ENCODE results near the gene HIRIP3.
"Not testable (repeated sequence)": the region's sequence is repeated elsewhere in the genome, so short reads cannot be mapped to it uniquely, and the experiment has no call there.

HIRIP3 gene

DNA sequence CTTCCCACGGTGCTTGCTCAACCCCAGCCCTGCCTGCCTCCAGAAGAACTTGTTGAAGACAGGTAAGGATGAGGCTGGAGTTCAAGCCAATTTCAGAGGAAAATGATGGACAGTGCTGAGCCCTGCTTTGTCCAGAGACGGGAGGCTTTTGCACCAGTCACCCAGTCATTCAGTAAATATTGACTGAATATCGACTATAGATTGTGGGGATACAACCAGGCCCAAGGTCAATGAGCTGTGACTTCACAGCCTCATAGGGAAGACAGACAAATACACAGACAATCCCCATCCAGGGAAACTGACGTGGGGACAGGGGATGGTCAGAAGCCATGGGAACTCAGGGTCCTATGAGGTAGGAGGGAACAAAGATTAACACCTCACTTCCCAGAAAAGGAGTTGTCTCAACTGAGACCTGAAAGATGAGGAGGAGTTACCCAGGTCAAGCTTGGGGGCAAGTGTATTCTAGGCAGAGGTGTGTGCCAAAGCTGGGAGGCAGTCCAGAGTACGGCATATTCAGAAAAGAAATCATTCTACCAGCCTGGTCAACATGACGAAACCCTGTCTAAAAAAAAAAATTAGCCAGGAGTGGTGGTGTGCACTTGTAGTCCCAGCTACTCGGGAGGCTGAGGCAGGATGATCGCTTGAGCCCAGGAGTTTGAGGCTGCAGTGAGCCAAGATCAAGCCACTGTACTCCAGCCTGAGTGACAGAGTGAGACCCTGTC, 21.3 kb upstream of the HIRIP3 start:
- no peak for DNase-seq

DNA sequence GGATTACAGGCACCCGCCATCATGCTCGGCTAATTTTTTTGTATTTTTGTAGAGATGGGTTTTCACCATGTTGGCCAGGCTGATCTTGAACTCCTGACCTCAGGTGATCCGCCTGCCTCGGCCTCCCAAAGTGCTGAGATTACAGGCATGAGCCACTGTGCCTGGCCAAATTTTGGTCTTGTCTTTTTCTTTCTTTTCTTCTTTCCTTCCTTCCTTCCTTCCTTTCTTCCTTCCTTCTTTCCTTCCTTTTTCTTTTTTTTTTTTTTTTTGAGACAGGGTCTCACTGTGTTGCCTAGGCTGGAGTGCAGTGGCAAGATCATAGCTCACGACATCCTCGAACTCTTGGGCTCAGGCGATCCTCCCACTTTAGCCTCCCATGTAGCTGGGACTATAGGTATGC, 20.0 kb upstream of the HIRIP3 start:
- not testable (repeated sequence) for DNase-seq

GRCh38 chr16:30012598-30012997, 17.2 kb upstream of the HIRIP3 start:
- DNase-seq, result not testable (repeated sequence)

GRCh38 chr16:30011714-30012504, 16.5 kb upstream of the HIRIP3 start:
- no peak for DNase-seq

GRCh38 chr16:30010844-30011713, 15.7 kb upstream of the HIRIP3 start, which contains the start of gene DOC2A:
TSS of gene DOC2A (minus strand) at chr16:30011027. CDS start at chr16:30010222, 805 bp downstream.
- DNase-seq, result no peak

DNA sequence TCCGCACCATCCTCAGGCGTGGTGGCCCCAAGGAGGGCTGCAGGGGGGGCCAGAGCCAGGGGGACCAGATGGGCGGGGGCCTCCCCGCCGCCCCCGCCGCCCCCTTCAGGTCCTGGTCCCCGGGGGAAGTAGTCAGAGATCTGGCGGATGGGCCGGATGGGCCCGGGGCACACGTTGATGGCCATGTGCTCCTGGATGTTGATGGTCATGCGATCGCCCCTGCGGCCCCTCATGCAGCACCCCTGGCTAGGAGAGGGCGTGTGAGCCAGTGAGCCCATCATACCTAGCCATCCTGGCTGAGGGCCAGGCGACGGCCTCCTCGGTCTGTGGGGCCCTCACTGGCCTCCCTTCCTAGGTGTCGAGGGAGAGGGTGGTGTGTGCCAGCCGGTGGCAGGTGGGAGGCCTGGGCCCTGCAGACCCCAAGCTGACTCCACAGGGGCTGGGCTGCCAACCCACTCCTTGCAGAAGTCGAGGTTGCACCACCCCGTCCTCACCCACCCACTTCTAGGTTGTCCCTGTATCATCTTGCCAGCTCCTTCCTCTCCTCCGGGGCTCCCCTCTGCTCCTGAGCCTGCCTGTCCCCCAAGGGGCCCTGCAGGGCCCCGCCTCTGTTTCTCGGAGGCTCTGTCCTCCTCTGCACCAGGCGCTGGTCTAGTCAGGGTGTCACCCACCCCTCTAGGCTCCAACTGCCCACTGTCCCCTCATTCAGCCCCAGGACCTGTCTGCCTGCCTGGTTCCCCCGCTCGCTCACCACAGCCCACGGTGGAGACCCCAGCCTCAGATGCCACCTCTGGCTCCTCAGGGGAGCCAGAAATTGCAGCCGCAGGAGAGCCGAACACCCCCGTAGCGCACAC, 14.8 kb upstream of the HIRIP3 start:
- DNase-seq, result no peak

- no peak for DNase-seq
Observed at GRCh38 chr16:30009085-30009862, 13.9 kb upstream of the HIRIP3 start.

- DNase-seq, result no peak
Observed at GRCh38 chr16:30007378-30007895, 12.0 kb upstream of the HIRIP3 start.

GRCh38 chr16:30006659-30007377, 11.4 kb upstream of the HIRIP3 start:
- no peak for DNase-seq

DNA sequence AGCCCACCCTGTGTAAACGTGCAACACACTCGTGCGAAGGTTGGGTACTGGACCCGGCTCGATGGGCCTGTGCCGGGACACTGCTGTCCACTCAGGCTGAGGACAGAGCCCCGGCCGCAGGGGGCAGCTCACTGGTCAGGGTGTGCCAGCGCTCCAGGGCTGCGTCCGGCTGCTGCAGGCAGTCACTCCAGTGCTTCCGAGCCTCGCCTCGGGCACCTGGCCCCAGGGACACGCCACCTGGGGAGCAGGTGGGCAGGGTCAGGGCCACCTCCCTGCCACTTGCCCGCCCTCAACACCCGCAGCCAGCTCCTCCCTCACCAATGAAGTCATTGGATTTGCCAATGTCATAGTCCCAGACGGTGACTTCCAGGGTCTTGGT, 10.7 kb upstream of the HIRIP3 start:
- DNase-seq, result no peak

DNA sequence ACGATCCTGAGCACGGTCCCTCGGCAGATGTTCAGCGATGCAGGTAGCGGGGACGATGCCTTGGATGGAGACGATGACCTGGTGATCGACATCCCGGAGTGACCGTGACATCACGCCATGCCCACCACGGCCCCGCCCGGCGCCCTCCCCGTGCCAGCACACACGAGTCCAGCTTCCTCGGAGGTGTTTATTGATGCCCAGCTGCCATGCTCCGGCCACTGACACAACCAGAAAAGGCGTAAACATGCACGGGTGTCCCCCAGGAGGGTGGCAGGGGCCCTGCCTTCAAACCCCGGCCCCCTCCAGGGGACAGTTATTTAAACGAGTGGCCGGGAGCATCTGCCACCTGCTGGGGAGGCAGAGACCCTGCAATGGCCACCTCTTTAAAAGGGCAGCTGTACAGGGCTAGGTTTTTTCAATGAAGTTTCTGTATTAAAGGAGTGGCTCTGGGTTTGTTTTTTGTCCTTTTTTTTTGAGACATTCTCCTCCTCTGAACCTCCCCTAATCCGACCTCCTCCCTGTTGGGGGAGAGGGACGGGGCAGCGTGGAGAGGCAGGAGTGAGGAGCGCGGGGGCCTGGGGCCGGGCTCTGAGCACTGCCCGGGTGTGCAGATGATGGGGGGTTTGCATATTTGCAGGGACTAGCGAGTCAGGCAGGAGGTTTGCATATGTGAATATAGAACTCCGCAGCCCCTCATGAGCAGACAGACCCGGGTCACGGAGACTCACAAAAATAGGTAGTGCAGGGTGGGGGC, 10.1 kb upstream of the HIRIP3 start:
- no peak for DNase-seq

DNA sequence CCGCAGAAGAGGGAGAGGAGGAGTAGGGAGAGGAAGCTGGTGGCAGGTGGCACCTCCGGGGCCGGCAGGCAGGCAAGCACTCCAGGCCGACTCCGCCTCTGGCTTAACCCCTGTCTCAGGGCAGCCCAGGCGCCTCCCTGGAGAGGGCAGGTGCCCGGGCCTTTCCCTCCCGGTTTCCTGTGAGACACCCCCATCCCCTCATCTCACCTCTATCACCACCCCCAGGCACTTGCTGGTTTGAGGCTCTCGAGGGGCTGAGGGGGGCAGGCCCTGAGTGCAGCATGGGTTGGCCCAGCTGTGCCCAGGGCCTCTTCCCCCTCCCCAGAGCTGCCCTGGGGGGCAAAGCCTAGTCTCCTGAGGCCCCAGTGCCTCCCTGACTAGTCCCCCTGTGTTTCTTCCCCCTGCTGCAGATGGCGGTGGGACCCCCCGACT, 9.4 kb upstream of the HIRIP3 start:
- no peak for DNase-seq

GRCh38 chr16:30004424-30004776, 9.0 kb upstream of the HIRIP3 start:
- DNase-seq, result no peak

DNA sequence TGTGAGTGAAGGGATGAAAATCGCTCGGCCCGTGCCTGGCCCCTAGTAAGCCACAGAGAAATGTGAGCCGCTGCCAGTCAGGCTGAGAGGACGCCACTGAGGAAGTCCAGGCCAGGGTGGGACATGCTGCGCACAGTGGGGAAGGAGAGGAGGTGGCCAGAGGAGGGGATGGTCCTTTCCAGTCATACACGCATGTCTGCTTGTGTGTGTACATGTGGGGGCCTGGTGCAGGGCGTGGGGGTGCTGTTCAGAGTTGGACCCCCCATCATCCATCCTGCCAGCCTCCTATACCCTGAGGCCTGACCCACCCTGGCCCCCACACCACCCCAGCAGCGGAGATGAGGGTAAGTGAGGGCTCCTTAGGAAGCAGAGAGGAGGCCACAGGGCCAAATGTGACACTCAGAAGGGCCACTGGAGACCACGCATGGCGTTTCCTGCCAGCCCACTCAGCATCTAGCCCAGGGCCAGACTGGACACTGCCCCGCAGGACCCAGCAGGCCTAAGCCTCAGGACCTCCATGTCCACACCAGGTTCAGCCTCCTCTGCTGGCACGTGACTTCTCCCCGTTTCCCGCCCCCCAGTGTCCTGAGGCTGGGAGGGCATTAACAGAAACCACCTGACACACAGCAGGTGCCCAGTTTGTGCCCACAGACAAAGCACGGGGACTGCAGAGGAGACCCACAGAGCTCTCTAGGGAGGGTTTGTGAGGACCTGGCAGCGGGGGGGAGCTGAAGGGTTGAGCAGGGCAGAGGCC, 8.4 kb upstream of the HIRIP3 start:
- no peak for DNase-seq

DNA sequence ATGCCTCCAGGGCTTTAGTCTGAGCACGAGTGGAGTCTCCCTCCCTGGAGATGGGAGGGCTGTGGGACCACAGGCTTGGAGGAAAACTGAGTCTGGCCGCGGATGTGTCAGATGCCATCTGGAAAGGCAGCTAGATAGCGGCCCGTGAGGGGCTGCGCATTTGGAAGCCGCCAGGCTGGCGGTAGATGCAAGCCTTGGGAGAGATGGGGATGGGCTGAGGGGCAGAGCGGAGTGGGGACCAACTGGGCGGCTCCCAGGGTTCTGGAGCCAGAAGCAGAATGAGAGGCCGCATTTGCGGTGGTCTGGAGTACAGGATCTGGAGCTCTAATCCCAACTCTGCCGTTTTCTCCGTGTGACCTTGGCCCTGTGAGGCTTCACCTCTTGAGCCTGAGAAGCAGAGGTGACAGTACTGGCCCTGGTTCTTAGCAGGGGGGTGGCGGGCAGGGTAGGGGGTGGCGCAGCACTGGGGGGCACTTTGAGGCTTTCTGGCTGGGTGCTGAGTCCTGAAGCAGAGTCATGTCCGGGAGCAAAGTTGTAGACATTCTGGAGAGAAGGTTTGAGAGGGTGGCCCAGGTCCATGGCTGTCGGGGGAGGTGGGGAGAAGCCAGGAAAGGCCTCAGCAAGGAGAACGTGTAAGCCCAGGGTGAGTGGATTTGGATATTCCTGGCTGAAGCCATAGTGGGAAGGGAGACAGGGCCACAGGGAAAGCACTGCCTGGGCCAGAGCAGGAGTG, 7.4 kb upstream of the HIRIP3 start:
- DNase-seq, result no peak

DNA sequence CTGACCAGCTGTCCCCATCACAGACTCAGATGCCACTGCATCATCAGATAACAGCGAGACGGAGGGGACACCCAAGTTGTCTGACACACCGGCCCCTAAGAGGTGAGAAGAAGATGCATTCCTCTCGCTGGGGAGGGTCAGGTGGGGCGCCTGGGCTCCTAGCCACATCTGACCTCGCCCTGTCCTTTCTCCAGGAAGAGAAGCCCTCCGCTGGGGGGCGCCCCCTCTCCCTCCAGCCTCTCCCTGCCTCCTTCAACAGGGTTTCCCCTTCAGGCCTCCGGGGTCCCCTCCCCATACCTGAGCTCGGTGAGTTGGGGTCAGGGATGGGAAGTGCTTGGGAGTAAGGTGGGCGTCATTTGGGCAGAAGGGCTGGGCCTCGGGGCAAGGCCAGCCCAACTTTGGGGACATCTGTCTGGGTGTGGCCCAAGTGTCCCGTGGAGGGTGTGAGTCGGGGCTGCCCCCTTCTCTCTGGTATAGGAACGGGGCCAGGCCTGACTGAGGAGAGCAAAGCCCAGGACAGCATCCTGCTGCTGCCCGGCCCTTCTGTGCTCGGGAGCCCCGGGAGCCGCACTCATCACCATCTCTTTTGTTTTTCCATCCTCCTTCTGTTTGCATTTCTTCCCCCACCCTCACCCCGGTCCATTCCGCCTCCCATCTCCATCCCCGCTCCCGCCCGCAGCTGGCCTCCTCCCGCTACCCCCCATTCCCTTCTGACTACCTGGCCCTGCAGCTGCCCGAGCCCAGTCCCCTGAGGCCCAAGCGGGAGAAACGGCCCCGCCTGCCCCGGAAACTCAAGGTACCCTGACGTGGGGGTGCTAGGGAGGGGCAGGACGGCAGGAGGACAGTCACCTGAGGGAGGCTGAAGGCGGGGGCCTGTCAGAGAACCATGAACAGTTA, 5.6 kb upstream of the HIRIP3 start:
- no peak for DNase-seq

DNA sequence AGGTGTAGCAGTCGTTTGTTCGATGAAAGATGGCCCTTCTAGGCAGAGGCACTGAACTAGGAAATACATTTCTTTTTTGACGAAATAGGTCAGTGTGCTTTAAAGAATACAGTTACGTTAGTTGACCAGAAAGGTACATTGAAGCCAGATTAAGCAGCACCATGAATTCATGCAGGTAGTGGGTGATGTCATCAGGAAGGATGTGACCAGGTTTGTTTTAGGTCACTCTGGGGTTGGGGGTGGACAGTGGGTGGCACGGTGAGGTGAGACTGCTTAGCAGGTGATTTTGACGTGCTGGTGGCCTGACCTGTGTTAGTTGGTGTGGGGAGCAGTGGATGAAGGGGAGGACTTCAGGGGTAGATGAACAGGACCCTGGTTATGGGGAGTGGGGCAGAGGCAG, 4.2 kb upstream of the HIRIP3 start:
- DNase-seq, result no peak

All from islet precursor cell (in vitro differentiated cells).